ENCODE data around the gene TMEM167A. TPM values are rescaled to one million over a fixed set of nuclear protein-coding genes. Genes with fewer than 3 reads are reported as not detected.
"Not testable (repeated sequence)": the region's sequence is repeated elsewhere in the genome, so short reads cannot be mapped to it uniquely, and the experiment has no call there.

The TMEM167A gene
- total RNA-seq, 2 experiments from 2014 or later: 70.4 to 78.6 TPM

- Mint-ChIP-seq H3K27me3 (no peaks in the 10 kb centered on the region), H3K27ac (peak overlapping the region; percentile 99), H3K36me3 (ENCODE audit: low read depth) (peaks cover 24% of the 10 kb centered on the region), H3K9me3 (no peaks in the 10 kb centered on the region), H3K4me1 (ENCODE audit: low read depth) (peaks cover 40% of the 10 kb centered on the region), H3K4me3 (peak overlapping the region; percentile 97)
- ChIA-PET CTCF (no interaction called here), POLR2A (interaction anchor here (0.6 to 1.9 kb wide), 7 partner anchors 8 to 424 kb away, joined by 3 to 6 read pairs (median 5); no protein-coding TSS in a partner anchor)
- no peak for TF ChIP-seq CTCF (IDR thresholded peaks at IDR 0.05)
- peak; percentile 27 for DNase-seq
- ATAC-seq: peak; percentile 2
- intact Hi-C loops (cut with micrococcal nuclease): loop anchor here (10.0 kb wide), 1 partner anchor 397 kb away; the partner anchor contains the start of gene VCAN
These were observed 568 bp upstream of the TMEM167A start for GRCh38 chr5:83077662-83078261.

- ChIA-PET CTCF (no interaction called here), POLR2A (no interaction called here)
- Mint-ChIP-seq H3K36me3 (ENCODE audit: low read depth) (peaks cover 42% of the 10 kb centered on the region), H3K27me3 (no peaks in the 10 kb centered on the region), H3K9me3 (no peaks in the 10 kb centered on the region), H3K4me1 (ENCODE audit: low read depth) (peaks cover 73% of the 10 kb centered on the region), H3K27ac (no peak overlapping the region), H3K4me3 (no peak overlapping the region)
- DNase-seq (no peak), ATAC-seq (no peak)
- no peak for TF ChIP-seq CTCF (IDR thresholded peaks at IDR 0.05)
- intact Hi-C loops (cut with micrococcal nuclease): loop anchor here (10.0 kb wide), 1 partner anchor 402 kb away; the partner anchor contains the start of gene VCAN
These were observed 4.2 kb downstream of the TMEM167A start for GRCh38 chr5:83072966-83073365.

- DNase-seq (no peak), ATAC-seq (peak; percentile 24)
- Mint-ChIP-seq H3K4me3 (peak overlapping the region; percentile 10), H3K27ac (peak overlapping the region; percentile 68), H3K9me3 (no peaks in the 10 kb centered on the region), H3K27me3 (no peaks in the 10 kb centered on the region), H3K4me1 (ENCODE audit: low read depth) (peaks cover 78% of the 10 kb centered on the region), H3K36me3 (ENCODE audit: low read depth) (peaks cover 45% of the 10 kb centered on the region)
- ChIA-PET POLR2A (no interaction called here), CTCF (no interaction called here)
- no peak for TF ChIP-seq CTCF (IDR thresholded peaks at IDR 0.05)
- intact Hi-C loops (cut with micrococcal nuclease): loop anchor here (10.0 kb wide), 1 partner anchor 403 kb away; the partner anchor contains the start of gene VCAN
These were observed 5.7 kb downstream of the TMEM167A start for GRCh38 chr5:83071286-83072051.

- Mint-ChIP-seq H3K27ac (no peak overlapping the region), H3K27me3 (no peaks in the 10 kb centered on the region), H3K4me1 (ENCODE audit: low read depth) (peaks cover 69% of the 10 kb centered on the region), H3K9me3 (no peaks in the 10 kb centered on the region), H3K36me3 (ENCODE audit: low read depth) (peaks cover 38% of the 10 kb centered on the region), H3K4me3 (no peak overlapping the region)
- CTCF ChIA-PET: no interaction called here
- intact Hi-C loops (cut with micrococcal nuclease): no loop called here
- DNase-seq (no peak), ATAC-seq (no peak)
- POLR2A ChIA-PET: no interaction called here
- no peak for TF ChIP-seq CTCF (IDR thresholded peaks at IDR 0.05)
These were observed 7.9 kb downstream of the TMEM167A start for GRCh38 chr5:83069096-83069799.

- intact Hi-C loops (cut with micrococcal nuclease); H3K9me3 Mint-ChIP-seq; DNase-seq; H3K4me3 Mint-ChIP-seq; H3K27me3 Mint-ChIP-seq; CTCF ChIA-PET; H3K27ac Mint-ChIP-seq; ATAC-seq: not testable (repeated sequence)
- peaks cover 30% of the 10 kb centered on the region for H3K36me3 Mint-ChIP-seq (ENCODE audit: low read depth)
- POLR2A ChIA-PET: interaction anchor here (1.8 kb wide), 1 partner anchor 10 kb away, joined by 6 read pairs; the partner anchor contains the start of genes TMEM167A and XRCC4
- H3K4me1 Mint-ChIP-seq (ENCODE audit: low read depth): peaks cover 57% of the 10 kb centered on the region
These were observed 9.8 kb downstream of the TMEM167A start for GRCh38 chr5:83067377-83067776.
